Measurements from ENCODE around the gene MBP.

DNA sequence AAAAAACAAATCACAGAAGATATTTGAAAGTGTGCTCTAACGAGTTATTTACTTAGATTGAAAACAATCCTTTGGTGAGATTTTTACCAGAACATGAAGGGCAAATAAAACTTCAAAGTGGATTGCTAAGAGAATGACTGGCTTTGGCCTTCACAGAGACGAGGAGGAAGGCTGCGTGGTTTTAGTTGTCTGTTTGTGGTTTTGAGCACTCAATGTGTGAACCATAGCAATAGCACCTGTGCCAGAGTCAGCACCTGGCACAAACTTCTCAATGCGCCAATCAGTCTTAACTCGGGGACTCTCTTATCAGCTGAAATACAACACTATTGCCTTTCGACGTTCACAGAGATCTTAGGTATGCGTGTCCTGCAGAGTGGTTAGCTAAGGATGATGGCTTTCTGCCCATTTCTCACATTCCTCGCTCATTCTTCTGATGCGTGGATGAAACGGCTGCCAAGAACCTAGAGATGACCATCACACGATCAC is 70.0 kb downstream of the MBP start:
- TF ChIP-seq TAF1 (IDR thresholded peaks at IDR 0.05; ENCODE audit: low read depth, low read length) (no peak), POU2F2 (IDR thresholded peaks at IDR 0.05; ENCODE audit: low read depth, low read length) (0 out of 2 replicates have a peak, but pooled peaks have one; percentile 47)

Measured in GM12891 (cell line).